ENCODE results near the gene TRPM3. TPM values are rescaled to one million over a fixed set of nuclear protein-coding genes. Genes with fewer than 3 reads are reported as not detected.

The TRPM3 gene
- total RNA-seq, 4 donors from 2014 or later, result 2.4 to 11.1 (median 5.6) TPM

DNA sequence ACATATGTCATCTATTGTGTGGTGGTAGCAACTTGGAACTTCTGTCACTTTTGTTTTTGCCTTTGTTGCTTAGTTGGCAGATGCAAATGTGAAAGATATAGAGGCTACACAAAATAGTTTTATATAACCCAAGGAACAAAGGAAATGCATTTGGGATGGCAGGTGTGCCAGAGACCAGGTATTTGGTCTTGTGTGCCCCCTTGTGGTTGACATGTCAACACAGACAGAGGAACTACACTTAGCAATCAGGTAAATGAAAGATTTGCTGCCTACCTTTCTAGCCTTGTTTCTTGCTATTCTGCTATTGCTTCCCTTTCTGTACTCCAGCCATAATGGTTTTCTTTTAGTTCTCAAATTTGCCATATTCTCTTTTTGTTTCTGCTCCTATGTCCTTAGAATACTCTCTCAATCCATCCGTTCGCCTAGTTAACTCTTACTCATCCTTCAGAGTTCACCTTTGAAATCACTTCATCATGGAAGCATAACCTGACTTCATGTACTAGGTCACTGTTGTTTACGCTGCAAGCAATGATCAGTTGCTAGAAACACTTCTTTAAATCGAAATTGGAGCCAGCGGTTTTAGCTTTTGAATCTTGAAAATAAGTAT, 119.5 kb downstream of the TRPM3 start:
- TF ChIP-seq, protein P1, sequence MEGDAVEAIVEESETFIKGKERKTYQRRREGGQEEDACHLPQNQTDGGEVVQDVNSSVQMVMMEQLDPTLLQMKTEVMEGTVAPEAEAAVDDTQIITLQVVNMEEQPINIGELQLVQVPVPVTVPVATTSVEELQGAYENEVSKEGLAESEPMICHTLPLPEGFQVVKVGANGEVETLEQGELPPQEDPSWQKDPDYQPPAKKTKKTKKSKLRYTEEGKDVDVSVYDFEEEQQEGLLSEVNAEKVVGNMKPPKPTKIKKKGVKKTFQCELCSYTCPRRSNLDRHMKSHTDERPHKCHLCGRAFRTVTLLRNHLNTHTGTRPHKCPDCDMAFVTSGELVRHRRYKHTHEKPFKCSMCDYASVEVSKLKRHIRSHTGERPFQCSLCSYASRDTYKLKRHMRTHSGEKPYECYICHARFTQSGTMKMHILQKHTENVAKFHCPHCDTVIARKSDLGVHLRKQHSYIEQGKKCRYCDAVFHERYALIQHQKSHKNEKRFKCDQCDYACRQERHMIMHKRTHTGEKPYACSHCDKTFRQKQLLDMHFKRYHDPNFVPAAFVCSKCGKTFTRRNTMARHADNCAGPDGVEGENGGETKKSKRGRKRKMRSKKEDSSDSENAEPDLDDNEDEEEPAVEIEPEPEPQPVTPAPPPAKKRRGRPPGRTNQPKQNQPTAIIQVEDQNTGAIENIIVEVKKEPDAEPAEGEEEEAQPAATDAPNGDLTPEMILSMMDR (IDR thresholded peaks at IDR 0.05), result peak in 5 of 6 experiments; percentile 39 to 87 (median 68)
- TF ChIP-seq POLR2A (IDR thresholded peaks at IDR 0.05), result no peak
- Histone ChIP-seq H3K36me3 (no peaks in the 10 kb centered on the region), H3K9me3 (no peaks in the 10 kb centered on the region), H3K27ac (no peak overlapping the region), H3K27me3 (no peaks in the 10 kb centered on the region), H3K4me3 (replicated peaks in 1 of 3) (no peak overlapping the region), H3K4me1 (no peaks in the 10 kb centered on the region)
- peak; percentile 62 to 71 for DNase-seq
- 69 to 72% methylated on average over 5 of the region's 5 CpGs for WGBS, 2 donors
- intact Hi-C loops (cut with DNase I), result loop anchor here (5.0 kb wide), 1 partner anchor 75 kb away; no protein-coding TSS in a partner anchor

DNA sequence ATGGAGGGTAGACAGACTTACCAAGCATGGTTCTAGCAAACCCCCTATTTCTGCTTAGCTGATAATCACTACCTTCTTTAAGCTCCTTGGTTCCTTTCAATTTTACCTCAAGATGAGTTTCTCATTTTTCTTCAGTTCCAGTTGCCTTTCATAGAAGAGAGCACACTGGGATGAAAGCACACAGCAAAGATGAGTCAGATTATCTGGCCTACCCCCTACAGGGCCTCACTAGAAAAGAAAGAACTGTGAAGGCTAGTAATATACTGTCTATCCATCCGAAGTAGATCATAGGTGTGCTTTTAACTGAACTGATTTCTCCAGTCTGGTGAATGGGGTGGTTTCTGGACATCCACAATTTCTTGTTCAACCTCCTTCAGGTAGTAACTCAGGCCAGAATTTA, 122.5 kb downstream of the TRPM3 start:
- 77 to 93% methylated on average over 1 of the region's 1 CpG for WGBS, 2 donors
- Histone ChIP-seq H3K27me3 (no peaks in the 10 kb centered on the region), H3K9me3 (no peaks in the 10 kb centered on the region), H3K4me3 (replicated peaks in 1 of 3) (no peak overlapping the region), H3K27ac (no peak overlapping the region), H3K36me3 (no peaks in the 10 kb centered on the region), H3K4me1 (no peaks in the 10 kb centered on the region)
- TF ChIP-seq, protein P1 (IDR thresholded peaks at IDR 0.05), result no peak
- no peak for TF ChIP-seq POLR2A (IDR thresholded peaks at IDR 0.05)
- DNase-seq, result no peak
- intact Hi-C loops (cut with DNase I), result no loop called here

DNA sequence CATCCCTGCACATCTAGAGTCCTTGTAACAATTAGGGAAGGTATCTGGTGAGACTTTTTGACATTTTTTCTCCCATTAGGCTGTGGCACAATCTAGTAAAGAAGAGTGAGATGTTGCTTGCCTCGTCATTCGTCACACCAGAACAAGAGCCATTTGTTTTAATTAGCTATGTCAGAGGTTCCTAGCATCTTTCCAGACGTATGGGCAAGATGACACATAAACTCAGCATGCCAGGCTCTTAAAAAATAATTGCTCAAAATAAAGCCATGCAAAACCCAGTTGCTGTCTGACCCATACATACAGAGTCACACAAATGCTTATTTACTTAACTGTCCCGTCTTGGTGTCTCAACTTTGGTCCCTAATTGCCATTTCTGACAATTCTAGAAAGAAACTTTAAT, 125.9 kb downstream of the TRPM3 start:
- Histone ChIP-seq H3K4me3 (replicated peaks in 1 of 3) (no peak overlapping the region), H3K36me3 (no peaks in the 10 kb centered on the region), H3K27me3 (no peaks in the 10 kb centered on the region), H3K27ac (no peak overlapping the region), H3K9me3 (no peaks in the 10 kb centered on the region), H3K4me1 (no peaks in the 10 kb centered on the region)
- intact Hi-C loops (cut with DNase I), result no loop called here
- 75 to 82% methylated on average over 4 of the region's 4 CpGs for WGBS, 2 donors
- DNase-seq, result no peak
- TF ChIP-seq, protein P1 (IDR thresholded peaks at IDR 0.05), result no peak
- TF ChIP-seq POLR2A (IDR thresholded peaks at IDR 0.05), result no peak

DNA sequence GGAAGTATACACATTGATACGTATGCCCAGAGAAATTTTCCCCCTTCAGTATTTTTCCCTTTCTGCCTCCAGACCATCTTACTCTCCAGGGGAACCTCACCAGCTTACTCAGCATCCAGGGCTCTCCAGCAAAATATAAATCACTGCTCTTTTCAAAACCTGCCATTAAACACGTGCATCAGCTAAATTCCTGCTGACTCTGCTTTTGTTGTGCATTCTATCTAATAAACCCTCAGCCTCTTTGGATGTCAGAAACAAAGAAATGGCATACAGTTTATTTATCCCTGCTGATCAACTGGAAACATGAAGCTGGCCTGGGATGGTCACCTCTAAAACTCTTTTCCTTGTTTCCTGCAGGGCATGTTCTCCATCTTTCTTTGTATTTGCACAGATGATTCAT, 126.8 kb downstream of the TRPM3 start:
- Histone ChIP-seq H3K27ac (no peak overlapping the region), H3K4me3 (replicated peaks in 1 of 3) (no peak overlapping the region), H3K27me3 (no peaks in the 10 kb centered on the region), H3K36me3 (no peaks in the 10 kb centered on the region), H3K9me3 (no peaks in the 10 kb centered on the region), H3K4me1 (peaks cover 0 to 2% of the 10 kb centered on the region in 2 donors)
- 64 to 78% methylated on average over 2 of the region's 2 CpGs for whole genome bisulfite sequencing, 2 donors
- no peak for TF ChIP-seq POLR2A (IDR thresholded peaks at IDR 0.05)
- TF ChIP-seq, protein P1 (IDR thresholded peaks at IDR 0.05), result no peak
- no peak for DNase-seq
- intact Hi-C loops (cut with DNase I), result no loop called here

DNA sequence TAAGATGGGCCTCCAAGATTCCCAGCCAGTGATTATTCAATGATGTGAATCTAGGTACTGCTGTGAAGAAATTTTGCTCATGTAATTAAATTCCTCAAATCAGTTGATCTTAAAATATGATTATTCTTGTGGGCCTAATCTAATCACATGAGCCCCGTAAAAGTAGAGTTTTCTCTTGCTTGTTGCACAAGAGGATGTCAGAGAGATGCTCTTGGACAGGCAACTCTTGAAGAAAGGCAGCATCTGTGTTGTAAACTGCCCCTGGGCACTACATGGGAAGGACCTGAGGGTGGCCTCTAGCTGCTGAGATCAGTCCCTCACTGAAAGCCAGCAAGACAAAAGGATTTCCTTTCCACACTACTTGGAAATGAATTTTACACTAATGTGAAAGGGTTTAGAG, 132.9 kb downstream of the TRPM3 start:
- no peaks in the 10 kb centered on the region for H3K36me3 ChIP-seq
- H3K27me3 ChIP-seq, result no peaks in the 10 kb centered on the region
- no peak for DNase-seq
- H3K27ac ChIP-seq, result no peak overlapping the region
- H3K9me3 ChIP-seq, result no peaks in the 10 kb centered on the region
- no peak overlapping the region for H3K4me3 ChIP-seq (replicated peaks in 1 of 3)
- intact Hi-C loops (cut with DNase I), result no loop called here
- WGBS, 2 donors, result 90 to 96% methylated on average over 1 of the region's 1 CpG
- no peak for TF ChIP-seq POLR2A (IDR thresholded peaks at IDR 0.05)
- TF ChIP-seq, protein P1 (IDR thresholded peaks at IDR 0.05), result no peak
- peaks cover 0 to 4% of the 10 kb centered on the region in 2 donors for H3K4me1 ChIP-seq
